Tibial nerve (tissue), 4 donors: ENCODE results near the gene C1orf167. TPM values are rescaled to one million over a fixed set of nuclear protein-coding genes. Genes with fewer than 3 reads are reported as not detected.

Experiments used
- DNase-seq, 2 donors: peaks; one replicate each; pipeline ENCODE4 v3.0.0-alpha.2; 2019; ENCODE audit warnings: low spot score in 2 of 2
- H3K27ac ChIP-seq, 4 donors: fragments of 200-600 bp; sonication (generic) in 3 of 4; one replicate each; pipeline ENCODE4 v1.5.1; 2017 to 2019; ENCODE audit warnings: mild to moderate bottlenecking in 1 of 4
- H3K27me3 ChIP-seq, 2 donors: fragments of 200-600 bp; sonication (generic) in 1 of 2; one replicate each; pipeline versions ENCODE4 v1.5.1 to v1.6.0; 2017 to 2019
- H3K36me3 ChIP-seq, 3 donors: fragments of 200-600 bp; sonication (generic); one replicate each; pipeline ENCODE4 v1.5.1; 2018 to 2019
- H3K4me1 ChIP-seq, 4 donors: fragments of 200-600 bp; sonication (generic) in 3 of 4; one replicate each; pipeline ENCODE4 v1.5.1; 2017 to 2019
- H3K4me3 ChIP-seq, 4 donors: fragments of 200-600 bp; sonication (generic) in 3 of 4; one replicate each; pipeline ENCODE4 v1.5.1; 2017 to 2019; ENCODE audit warnings: mild to moderate bottlenecking in 1 of 4, moderate library complexity in 1 of 4
- H3K9me3 ChIP-seq, 4 donors: fragments of 200-600 bp; sonication (generic) in 3 of 4; one replicate each; pipeline ENCODE4 v1.5.1; 2017 to 2019
- EP300 ChIP-seq, 2 donors: sonication (generic); formaldehyde crosslinking; IDR thresholded peaks; one replicate each; pipeline ENCODE4 v1.6.1; 2017; ENCODE audit warnings: antibody characterized with exemption in 2 of 2, mild to moderate bottlenecking in 1 of 2
- POLR2A ChIP-seq, 2 donors: fragments of 450-650 bp; IDR thresholded peaks; one replicate each; pipeline ENCODE4 v1.6.1; 2017; ENCODE audit warnings: antibody characterized with exemption in 2 of 2, mild to moderate bottlenecking in 2 of 2, moderate library complexity in 2 of 2
- WGBS, 2 donors: methylation state at CpG; one replicate each; pipeline ENCODE4 v1.1.5; 2018; 5-methylcytosine and 5-hydroxymethylcytosine counted together
- total RNA-seq, 4 donors: library from RNA; depleted of rRNA; stranded (reverse); fragments of >200 nt; gene quantifications; one replicate each; pipeline ENCODE4 v1.1.0, GENCODE V29; 2016
- TF ChIP-seq, protein P1 (sequence below), 5 experiments: fragments of 200-600 bp in 3 of 5; fragments of 450-650 bp in 2 of 5; sonication (generic) in 3 of 5; IDR thresholded peaks; one replicate each; pipeline ENCODE4 v1.5.1; 2016 to 2019; ENCODE audit warnings: antibody characterized with exemption in 5 of 5, mild to moderate bottlenecking in 3 of 5, moderate library complexity in 2 of 5

C1orf167 gene
- total RNA-seq, 4 donors from 2014 or later = 4.4 to 13.8 (median 5.1) TPM; not detected in 1

GRCh38 chr1:11784993-11785769 is 23.2 kb downstream of the C1orf167 start:
- Histone ChIP-seq H3K27ac (peak overlapping the region; percentile 44 to 95 (median 82)), H3K36me3 (peaks cover 0 to 14% (median 0%) of the 10 kb centered on the region in 3 donors), H3K9me3 (no peaks in the 10 kb centered on the region), H3K4me3 (peak overlapping the region; percentile 6 to 41 (median 30)), H3K4me1 (peaks cover 0 to 60% (median 51%) of the 10 kb centered on the region in 4 donors), H3K27me3 (no peaks in the 10 kb centered on the region)
- TF ChIP-seq, protein P1, sequence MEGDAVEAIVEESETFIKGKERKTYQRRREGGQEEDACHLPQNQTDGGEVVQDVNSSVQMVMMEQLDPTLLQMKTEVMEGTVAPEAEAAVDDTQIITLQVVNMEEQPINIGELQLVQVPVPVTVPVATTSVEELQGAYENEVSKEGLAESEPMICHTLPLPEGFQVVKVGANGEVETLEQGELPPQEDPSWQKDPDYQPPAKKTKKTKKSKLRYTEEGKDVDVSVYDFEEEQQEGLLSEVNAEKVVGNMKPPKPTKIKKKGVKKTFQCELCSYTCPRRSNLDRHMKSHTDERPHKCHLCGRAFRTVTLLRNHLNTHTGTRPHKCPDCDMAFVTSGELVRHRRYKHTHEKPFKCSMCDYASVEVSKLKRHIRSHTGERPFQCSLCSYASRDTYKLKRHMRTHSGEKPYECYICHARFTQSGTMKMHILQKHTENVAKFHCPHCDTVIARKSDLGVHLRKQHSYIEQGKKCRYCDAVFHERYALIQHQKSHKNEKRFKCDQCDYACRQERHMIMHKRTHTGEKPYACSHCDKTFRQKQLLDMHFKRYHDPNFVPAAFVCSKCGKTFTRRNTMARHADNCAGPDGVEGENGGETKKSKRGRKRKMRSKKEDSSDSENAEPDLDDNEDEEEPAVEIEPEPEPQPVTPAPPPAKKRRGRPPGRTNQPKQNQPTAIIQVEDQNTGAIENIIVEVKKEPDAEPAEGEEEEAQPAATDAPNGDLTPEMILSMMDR (IDR thresholded peaks at IDR 0.05) = peak; percentile 74 to 94 (median 86)
- TF ChIP-seq POLR2A (IDR thresholded peaks at IDR 0.05) (no peak), EP300 (IDR thresholded peaks at IDR 0.05) (peak in 1 of 2 donors; percentile 60)
- peak in 1 of 2 donors; percentile 48 for DNase-seq
- 8 to 14% methylated on average over 6 to 26 of the region's 30 CpGs for WGBS, 2 donors

GRCh38 chr1:11786168-11786567 is 24.2 kb downstream of the C1orf167 start:
- TF ChIP-seq POLR2A (IDR thresholded peaks at IDR 0.05) (no peak), EP300 (IDR thresholded peaks at IDR 0.05) (no peak)
- TF ChIP-seq, protein P1 (IDR thresholded peaks at IDR 0.05) = no peak
- Histone ChIP-seq H3K27me3 (no peaks in the 10 kb centered on the region), H3K4me3 (no peak overlapping the region), H3K36me3 (peaks cover 0 to 16% (median 0%) of the 10 kb centered on the region in 3 donors), H3K4me1 (peaks cover 0 to 68% (median 59%) of the 10 kb centered on the region in 4 donors), H3K27ac (peak overlapping the region; percentile 91 to 98 (median 94)), H3K9me3 (no peaks in the 10 kb centered on the region)
- 53 to 63% methylated on average over 5 of the region's 5 CpGs for WGBS, 2 donors
- DNase-seq = no peak

DNA sequence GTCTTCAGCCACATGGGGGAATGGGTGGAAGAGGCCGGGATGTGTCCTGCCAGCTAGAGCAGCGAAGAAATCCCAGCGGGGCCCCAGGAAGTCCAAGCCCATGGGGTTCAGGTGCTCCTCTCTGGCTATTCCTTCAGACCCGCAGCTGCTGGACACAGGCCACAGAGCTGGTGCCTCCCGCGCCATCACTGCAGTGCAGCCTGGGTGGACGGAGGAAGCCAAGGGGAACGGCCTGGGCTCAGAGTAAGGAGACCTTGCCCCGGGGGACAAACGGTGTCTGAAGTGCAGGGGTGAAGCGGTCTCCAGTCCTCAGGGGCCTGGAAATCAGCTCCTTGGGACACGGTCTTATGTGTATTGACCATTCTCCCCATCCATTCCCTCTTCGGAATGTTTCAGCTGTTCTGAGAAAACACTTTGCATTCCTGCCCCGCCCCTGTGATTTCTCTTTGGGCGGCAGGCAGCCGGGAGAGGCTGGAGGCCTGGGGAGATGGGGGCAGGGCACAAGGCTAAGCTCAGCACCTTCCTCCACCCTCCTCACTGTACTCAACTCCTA is 25.3 kb downstream of the C1orf167 start:
- Histone ChIP-seq H3K4me1 (peaks cover 0 to 80% (median 68%) of the 10 kb centered on the region in 4 donors), H3K4me3 (peak overlapping the region in 2 of 4 donors; percentile 1 to 11), H3K9me3 (no peaks in the 10 kb centered on the region), H3K36me3 (peaks cover 0 to 21% (median 0%) of the 10 kb centered on the region in 3 donors), H3K27me3 (no peaks in the 10 kb centered on the region), H3K27ac (peak overlapping the region; percentile 91 to 98 (median 94))
- WGBS, 2 donors = 7 to 18% methylated on average over 8 to 12 of the region's 16 CpGs
- peak; percentile 57 to 64 for DNase-seq
- TF ChIP-seq, protein P1 (IDR thresholded peaks at IDR 0.05) = no peak
- TF ChIP-seq EP300 (IDR thresholded peaks at IDR 0.05) (peak; percentile 75 to 81), POLR2A (IDR thresholded peaks at IDR 0.05) (no peak)

- Histone ChIP-seq H3K36me3 (peaks cover 0 to 27% (median 0%) of the 10 kb centered on the region in 3 donors), H3K27ac (peak overlapping the region; percentile 91 to 98 (median 94)), H3K4me1 (peaks cover 0 to 86% (median 68%) of the 10 kb centered on the region in 4 donors), H3K9me3 (no peaks in the 10 kb centered on the region), H3K4me3 (no peak overlapping the region), H3K27me3 (no peaks in the 10 kb centered on the region)
- WGBS, 2 donors = 61 to 66% methylated on average over 9 to 14 of the region's 14 CpGs
- TF ChIP-seq, protein P1 (IDR thresholded peaks at IDR 0.05) = no peak
- TF ChIP-seq POLR2A (IDR thresholded peaks at IDR 0.05) = peak in 1 of 2 donors; percentile 23
- no peak for TF ChIP-seq EP300 (IDR thresholded peaks at IDR 0.05)
- DNase-seq = no peak
Measured at GRCh38 chr1:11787804-11788436, 25.9 kb downstream of the C1orf167 start.
